CD4-positive, alpha-beta memory T cell (primary cell): ENCODE measurements around the gene STAMBP. TPM values are rescaled to one million over a fixed set of nuclear protein-coding genes. Genes with fewer than 3 reads are reported as not detected.
A peak's percentile ranks its signal among the peaks of the same experiment; 100 is the strongest.
"Not testable (repeated sequence)": the region's sequence is repeated elsewhere in the genome, so short reads cannot be mapped to it uniquely, and the experiment has no call there.

Source experiments
- CTCF ChIA-PET: fragments of 350-600 bp; sonication (Branson Sonifier 250); formaldehyde crosslinking; loops from one replicate; lab custom pipeline; 2021; ENCODE audit warnings: inconsistent platforms; ENCODE audit not compliant: partially characterized antibody; lab: Charles Lee
- POLR2A ChIA-PET: fragments of 350-600 bp; sonication (Branson Sonifier 250); formaldehyde crosslinking; loops from one replicate; lab custom pipeline; 2021; ENCODE audit not compliant: partially characterized antibody; lab: Charles Lee
- DNase-seq, 5 donors: peaks; one replicate each; pipeline versions ENCODE4 v3.0.0 to v3.0.0-alpha.2; 2020 to 2022; ENCODE audit warnings: mixed read lengths in 1 of 5
- H3K27ac ChIP-seq: one replicate; pipeline ENCODE4 v1.7.0; 2013; ENCODE audit warnings: low read depth, low read length
- H3K27me3 ChIP-seq: 2 replicates; pipeline ENCODE4 v1.7.0; 2013; ENCODE audit warnings: mild to moderate bottlenecking, low read length, moderate library complexity; ENCODE audit not compliant: insufficient read depth
- H3K36me3 ChIP-seq: 2 replicates; pipeline ENCODE4 v1.7.0; 2013; ENCODE audit warnings: mild to moderate bottlenecking, low read length, moderate library complexity; ENCODE audit not compliant: insufficient read depth
- H3K4me1 ChIP-seq: 2 replicates; pipeline ENCODE4 v1.7.0; 2013; ENCODE audit warnings: mild to moderate bottlenecking, low read length, moderate library complexity; ENCODE audit not compliant: insufficient read depth
- H3K4me3 ChIP-seq, 2 donors: one replicate each; pipeline ENCODE4 v1.7.0; 2013; ENCODE audit warnings: low read length in 2 of 2, mild to moderate bottlenecking in 1 of 2
- H3K9me3 ChIP-seq, 2 donors: one replicate each; pipeline ENCODE4 v1.7.0; 2013; ENCODE audit warnings: low read length in 2 of 2, control low read depth in 1 of 2; ENCODE audit not compliant: control insufficient read depth in 1 of 2
- H3K27ac Mint-ChIP-seq, 7 donors: one replicate each; pipeline ENCODE4 v1.8.0; 2020 to 2021; ENCODE audit warnings: mixed read lengths in 7 of 7, mild to moderate bottlenecking in 6 of 7, inconsistent platforms in 3 of 7, moderate library complexity in 3 of 7
- H3K27me3 Mint-ChIP-seq, 2 donors: one replicate each; pipeline ENCODE4 v1.8.0; 2020 to 2021; ENCODE audit warnings: mixed read lengths in 2 of 2
- H3K36me3 Mint-ChIP-seq, 2 donors: one replicate each; pipeline ENCODE4 v1.8.0; 2020 to 2021; ENCODE audit warnings: mixed read lengths in 2 of 2, inconsistent platforms in 1 of 2, mild to moderate bottlenecking in 1 of 2
- H3K4me1 Mint-ChIP-seq, 4 donors: one replicate each; pipeline ENCODE4 v1.8.0; 2020 to 2021; ENCODE audit warnings: mixed read lengths in 4 of 4, mild to moderate bottlenecking in 1 of 4
- H3K4me3 Mint-ChIP-seq, 8 donors: one replicate each; pipeline ENCODE4 v1.8.0; 2020 to 2021; ENCODE audit warnings: mixed read lengths in 8 of 8, mild to moderate bottlenecking in 7 of 8, moderate library complexity in 6 of 8, inconsistent platforms in 3 of 8
- H3K9me3 Mint-ChIP-seq, 8 donors: one replicate each; pipeline ENCODE4 v1.8.0; 2020 to 2021; ENCODE audit warnings: mixed read lengths in 8 of 8, mild to moderate bottlenecking in 5 of 8, inconsistent platforms in 3 of 8, moderate library complexity in 1 of 8
- intact Hi-C: fragments of 100-400 bp; cut with micrococcal nuclease; formaldehyde crosslinking; loops from one replicate; pipeline ENCODE4 v1.15.1; 2023
- polyA plus RNA-seq, 2 donors: library from polyadenylated mRNA; unstranded; fragments of 300-500 nt; fragmentation: Illumina TruSeq; gene quantifications; one replicate each; pipeline ENCODE4 v1.2.3, GENCODE V29; 2021
- total RNA-seq, 2 experiments: library from RNA; stranded (reverse); gene quantifications; one replicate each; pipeline ENCODE4 v1.2.3, GENCODE V29; 2021

STAMBP gene
- total and polyA plus RNA-seq, 4 experiments from 2014 or later: 34.8 to 49.5 (median 41.7) TPM

DNA sequence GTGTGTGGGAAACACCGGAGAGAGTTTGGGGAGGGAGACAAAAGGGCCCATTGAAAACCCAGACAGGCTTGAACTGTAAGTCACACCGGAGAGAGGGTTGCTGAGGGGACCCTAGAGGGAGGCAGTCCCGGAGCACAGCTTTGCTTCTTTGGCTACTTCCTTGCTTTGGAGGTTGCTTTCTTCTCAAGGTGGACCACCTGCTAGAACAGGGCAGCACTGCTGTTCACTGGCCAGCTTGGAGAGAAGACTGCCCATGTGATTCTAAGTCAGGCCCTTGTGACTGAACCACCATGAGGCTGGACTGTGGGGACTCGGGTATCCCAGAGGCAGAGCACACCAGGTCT lies 68.5 kb downstream of the STAMBP start:
- no peaks in the 10 kb centered on the region for H3K36me3 Mint-ChIP-seq
- Histone ChIP-seq H3K27ac (no peak overlapping the region), H3K27me3 (no peaks in the 10 kb centered on the region), H3K9me3 (no peaks in the 10 kb centered on the region), H3K4me1 (peaks cover 5% of the 10 kb centered on the region), H3K4me3 (no peak overlapping the region), H3K36me3 (no peaks in the 10 kb centered on the region)
- ChIA-PET POLR2A (no interaction called here), CTCF (interaction anchor here (0.8 to 1.5 kb wide), 2 partner anchors 11 to 90 kb away, joined by 3 read pairs; no protein-coding TSS in a partner anchor)
- no peak overlapping the region for H3K4me3 Mint-ChIP-seq
- peaks cover 1 to 10% (median 4%) of the 10 kb centered on the region in 4 donors for H3K4me1 Mint-ChIP-seq
- H3K9me3 Mint-ChIP-seq: no peaks in the 10 kb centered on the region
- intact Hi-C loops: no loop called here
- peak overlapping the region in 2 of 7 donors; percentile 62 to 67 for H3K27ac Mint-ChIP-seq
- peaks cover 0 to 4% of the 10 kb centered on the region in 2 donors for H3K27me3 Mint-ChIP-seq
- DNase-seq: no peak

DNA sequence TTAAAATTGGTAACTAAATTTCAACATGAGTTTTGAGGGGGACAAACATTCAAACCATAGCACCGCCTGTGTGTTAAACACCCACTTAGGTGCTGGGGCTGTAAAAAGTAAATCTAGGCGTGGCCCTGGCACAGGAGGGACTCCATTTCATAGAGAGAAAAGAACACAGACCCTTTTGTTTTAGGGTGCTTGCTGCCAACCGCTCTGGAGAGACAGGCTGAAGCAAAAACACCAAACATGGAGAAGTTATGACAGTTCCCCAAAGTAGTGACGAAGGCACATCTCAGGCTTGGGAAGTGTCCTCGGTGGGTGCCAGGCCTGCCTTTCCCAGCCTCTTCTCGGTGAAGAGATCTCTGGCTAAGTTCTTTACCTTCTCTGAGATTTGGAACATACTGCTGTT lies 69.2 kb downstream of the STAMBP start:
- intact Hi-C loops: no loop called here

DNA sequence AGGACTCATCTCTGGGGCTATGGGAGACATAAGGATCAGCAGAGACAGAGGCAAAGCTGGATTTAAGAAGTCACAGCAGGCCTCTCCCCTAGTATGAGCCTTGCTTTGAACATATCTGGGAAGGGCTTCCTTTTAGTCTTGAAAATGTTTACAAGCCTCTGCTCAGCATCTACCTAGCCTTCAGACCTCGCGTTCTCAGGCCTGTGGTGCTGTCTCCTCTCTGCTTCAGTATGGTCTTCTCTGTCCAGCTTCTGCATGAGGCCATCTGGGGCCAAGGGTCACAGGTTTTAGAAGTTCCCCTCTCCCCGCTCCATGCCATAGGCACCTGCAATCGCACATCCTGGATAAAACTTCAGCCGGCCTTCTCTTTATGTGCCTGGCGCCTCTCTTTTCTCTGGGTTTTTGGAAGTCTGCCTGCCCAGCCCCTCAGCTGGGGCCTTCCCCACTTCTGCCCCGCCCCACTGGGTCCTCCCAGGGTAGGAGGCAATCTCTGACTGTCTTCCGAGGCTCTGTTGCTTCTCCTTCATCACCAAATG lies 71.1 kb downstream of the STAMBP start:
- Mint-ChIP-seq H3K4me1 (peaks cover 1 to 10% (median 4%) of the 10 kb centered on the region in 4 donors), H3K27ac (peak overlapping the region in 1 of 7 donors; percentile 59), H3K36me3 (no peaks in the 10 kb centered on the region), H3K4me3 (no peak overlapping the region), H3K27me3 (peaks cover 5 to 6% of the 10 kb centered on the region in 2 donors), H3K9me3 (no peaks in the 10 kb centered on the region)
- CTCF ChIA-PET: interaction anchor here (1.4 kb wide), 1 partner anchor 8 kb away, joined by 3 read pairs; no protein-coding TSS in a partner anchor
- DNase-seq: no peak
- Histone ChIP-seq H3K4me3 (no peak overlapping the region), H3K36me3 (no peaks in the 10 kb centered on the region), H3K9me3 (no peaks in the 10 kb centered on the region), H3K27me3 (no peaks in the 10 kb centered on the region), H3K4me1 (peaks cover 5% of the 10 kb centered on the region), H3K27ac (no peak overlapping the region)
- intact Hi-C loops: no loop called here
- POLR2A ChIA-PET: no interaction called here

More for the DNA sequence above, 69.2 kb downstream of the STAMBP start:
- no peaks in the 10 kb centered on the region for H3K9me3 Mint-ChIP-seq
- Histone ChIP-seq H3K9me3 (no peaks in the 10 kb centered on the region), H3K4me1 (peaks cover 5% of the 10 kb centered on the region), H3K4me3 (no peak overlapping the region), H3K27me3 (no peaks in the 10 kb centered on the region), H3K36me3 (no peaks in the 10 kb centered on the region), H3K27ac (no peak overlapping the region)
- ChIA-PET CTCF (no interaction called here), POLR2A (no interaction called here)
- H3K27me3 Mint-ChIP-seq: peaks cover 5 to 6% of the 10 kb centered on the region in 2 donors
- H3K4me3 Mint-ChIP-seq: no peak overlapping the region
- DNase-seq: no peak
- H3K27ac Mint-ChIP-seq: peak overlapping the region in 1 of 7 donors; percentile 8
- no peaks in the 10 kb centered on the region for H3K36me3 Mint-ChIP-seq
- peaks cover 1 to 10% (median 4%) of the 10 kb centered on the region in 4 donors for H3K4me1 Mint-ChIP-seq

DNA sequence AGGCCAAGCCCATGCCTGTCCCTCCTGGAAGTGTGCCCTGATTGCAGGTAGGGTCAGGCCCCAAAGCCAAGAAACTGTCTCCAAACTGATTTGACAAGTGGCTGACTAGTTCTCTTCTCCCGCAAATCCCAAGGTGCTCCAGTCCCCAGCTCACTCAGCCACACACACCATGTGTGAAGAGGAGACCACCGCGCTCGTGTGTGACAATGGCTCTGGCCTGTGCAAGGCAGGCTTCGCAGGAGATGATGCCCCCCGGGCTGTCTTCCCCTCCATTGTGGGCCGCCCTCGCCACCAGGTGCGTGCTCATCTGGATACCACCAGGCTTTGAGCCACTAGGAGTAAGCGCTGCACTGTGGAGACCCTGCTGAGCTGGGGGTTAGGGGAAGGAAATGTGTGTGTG lies 72.4 kb downstream of the STAMBP start:
- DNase-seq: no peak
- POLR2A ChIA-PET: no interaction called here
- CTCF ChIA-PET: no interaction called here
- H3K27me3 Mint-ChIP-seq: peaks cover 5 to 6% of the 10 kb centered on the region in 2 donors
- H3K4me3 Mint-ChIP-seq: no peak overlapping the region
- Histone ChIP-seq H3K9me3 (no peaks in the 10 kb centered on the region), H3K36me3 (no peaks in the 10 kb centered on the region), H3K27me3 (no peaks in the 10 kb centered on the region), H3K4me1 (peaks cover 5% of the 10 kb centered on the region), H3K27ac (no peak overlapping the region), H3K4me3 (no peak overlapping the region)
- no peak overlapping the region for H3K27ac Mint-ChIP-seq
- intact Hi-C loops: no loop called here
- H3K9me3 Mint-ChIP-seq: no peaks in the 10 kb centered on the region
- H3K36me3 Mint-ChIP-seq: no peaks in the 10 kb centered on the region
- H3K4me1 Mint-ChIP-seq: peaks cover 1 to 10% (median 4%) of the 10 kb centered on the region in 4 donors

DNA sequence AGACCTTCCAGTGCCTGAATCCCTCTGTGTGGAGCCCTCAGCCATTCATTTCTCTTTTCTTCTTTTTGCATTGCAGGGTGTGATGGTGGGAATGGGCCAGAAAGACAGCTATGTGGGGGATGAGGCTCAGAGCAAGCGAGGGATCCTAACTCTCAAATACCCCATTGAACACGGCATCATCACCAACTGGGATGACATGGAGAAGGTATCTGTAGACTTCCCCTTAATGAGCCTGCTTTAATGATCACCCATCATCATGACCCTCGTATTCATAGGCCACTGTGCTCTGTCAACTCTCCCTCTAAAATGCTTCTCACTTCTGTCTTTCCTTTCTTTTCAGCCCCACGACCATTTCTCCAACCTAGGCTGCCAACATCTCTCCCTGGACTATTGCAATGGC lies 73.5 kb downstream of the STAMBP start:
- no peaks in the 10 kb centered on the region for H3K36me3 Mint-ChIP-seq
- peaks cover 5 to 6% of the 10 kb centered on the region in 2 donors for H3K27me3 Mint-ChIP-seq
- peaks cover 1% of the 10 kb centered on the region for H3K4me1 ChIP-seq
- no peaks in the 10 kb centered on the region for H3K9me3 ChIP-seq
- intact Hi-C loops: no loop called here
- no peak overlapping the region for H3K4me3 ChIP-seq
- no peak overlapping the region for H3K27ac ChIP-seq
- DNase-seq: no peak
- no peak overlapping the region for H3K4me3 Mint-ChIP-seq
- no peaks in the 10 kb centered on the region for H3K27me3 ChIP-seq
- POLR2A ChIA-PET: no interaction called here
- H3K9me3 Mint-ChIP-seq: peaks cover 0 to 2% (median 0%) of the 10 kb centered on the region in 8 donors
- H3K36me3 ChIP-seq: no peaks in the 10 kb centered on the region
- H3K4me1 Mint-ChIP-seq: no peaks in the 10 kb centered on the region
- CTCF ChIA-PET: interaction anchor here (1.0 to 1.3 kb wide), 2 partner anchors 245 to 249 kb away, joined by 3 read pairs; no protein-coding TSS in a partner anchor
- H3K27ac Mint-ChIP-seq: no peak overlapping the region

DNA sequence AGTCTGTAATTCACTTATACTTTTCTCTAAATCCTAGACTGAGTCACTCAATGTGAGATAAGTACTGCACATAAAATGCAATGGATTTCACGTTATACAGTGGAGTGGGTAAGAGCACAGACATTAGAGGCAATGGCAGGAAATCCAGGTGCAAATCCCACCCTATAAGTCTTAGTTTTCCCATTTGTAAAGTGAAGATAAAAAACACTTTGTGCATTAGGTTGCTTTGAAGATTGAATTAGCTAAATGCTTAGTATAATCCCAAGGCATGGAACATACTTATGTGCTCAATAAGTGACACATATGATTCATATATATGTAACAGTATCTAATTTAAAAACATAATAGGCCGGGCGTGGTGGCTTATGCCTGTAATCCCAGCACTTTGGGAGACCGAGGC lies 74.6 kb downstream of the STAMBP start:
- H3K27ac ChIP-seq: no peak overlapping the region
- H3K9me3 Mint-ChIP-seq: peaks cover 0 to 2% (median 0%) of the 10 kb centered on the region in 8 donors
- no peak overlapping the region for H3K4me3 Mint-ChIP-seq
- no peaks in the 10 kb centered on the region for H3K36me3 ChIP-seq
- H3K36me3 Mint-ChIP-seq: no peaks in the 10 kb centered on the region
- POLR2A ChIA-PET: no interaction called here
- CTCF ChIA-PET: interaction anchor here (0.7 to 1.3 kb wide), 4 partner anchors 245 to 1015 kb away, joined by 3 to 4 read pairs (median 3); partner anchors contain the start of gene BOLA3
- no peaks in the 10 kb centered on the region for H3K27me3 ChIP-seq
- intact Hi-C loops: no loop called here
- no peak overlapping the region for H3K27ac Mint-ChIP-seq
- H3K27me3 Mint-ChIP-seq: peaks cover 4 to 5% of the 10 kb centered on the region in 2 donors
- H3K4me1 ChIP-seq: no peaks in the 10 kb centered on the region
- peaks cover 0 to 2% (median 0%) of the 10 kb centered on the region in 4 donors for H3K4me1 Mint-ChIP-seq
- H3K4me3 ChIP-seq: no peak overlapping the region
- no peaks in the 10 kb centered on the region for H3K9me3 ChIP-seq
- no peak for DNase-seq

DNA sequence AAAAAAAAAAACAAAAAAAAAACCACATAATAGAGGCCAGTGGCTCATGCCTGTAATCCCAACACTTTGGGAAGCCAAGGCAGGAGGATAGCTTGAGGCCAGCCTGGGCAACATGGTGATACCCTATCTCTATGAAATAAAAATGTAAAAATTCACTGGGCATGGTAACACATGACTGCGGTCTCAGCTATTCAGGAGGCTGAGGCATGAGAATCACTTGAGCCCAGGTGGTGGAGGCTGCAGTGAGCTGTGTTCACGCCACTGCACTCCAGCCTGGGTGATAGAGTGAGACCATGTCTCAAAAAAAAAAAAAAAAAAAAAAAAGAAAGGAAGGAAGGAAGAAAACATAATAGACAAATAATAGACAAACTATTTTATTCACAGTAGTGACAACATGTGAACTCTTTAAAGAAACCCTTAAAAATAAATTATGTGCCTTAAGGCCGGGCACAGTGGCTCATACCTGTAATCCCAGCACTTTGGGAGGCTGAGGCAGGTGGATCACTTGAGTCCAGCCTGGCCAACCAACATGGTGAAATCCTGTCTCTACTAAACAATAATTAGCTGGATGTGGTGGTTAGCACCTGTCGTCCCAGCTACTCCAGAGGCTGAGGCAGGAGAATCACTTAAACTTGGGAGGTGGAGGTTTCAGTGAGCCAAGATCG lies 75.3 kb downstream of the STAMBP start:
- H3K36me3 Mint-ChIP-seq, H3K4me1 ChIP-seq, H3K4me3 ChIP-seq, H3K4me3 Mint-ChIP-seq, H3K27ac Mint-ChIP-seq, H3K27ac ChIP-seq, POLR2A ChIA-PET, H3K27me3 ChIP-seq, H3K4me1 Mint-ChIP-seq, H3K36me3 ChIP-seq, intact Hi-C loops, DNase-seq, H3K9me3 ChIP-seq, H3K27me3 Mint-ChIP-seq, H3K9me3 Mint-ChIP-seq: not testable (repeated sequence)
- CTCF ChIA-PET: interaction anchor here (0.7 to 0.8 kb wide), 3 partner anchors 244 to 1014 kb away, joined by 3 to 4 read pairs (median 3); partner anchors contain the start of gene BOLA3
